ENCODE measurements around the gene ABHD13.

GRCh38 chr13:108193806-108194205 is 24.4 kb upstream of the ABHD13 start:
- TF ChIP-seq GATA2 (IDR thresholded peaks at IDR 0.05; ENCODE audit: low read depth, low read length) (no peak), GATA3 (IDR thresholded peaks at IDR 0.05; ENCODE audit: low read depth, low read length) (no peak)

All from SH-SY5Y (cell line).